OCI-LY7 (cell line): ENCODE measurements around the gene ARF5.

Experiments used
- EZH2phosphoT487 ChIP-seq: fragments of 200-600 bp; sonication (generic); IDR thresholded peaks from 2 replicates; pipeline ENCODE4 v1.6.1; 2018; ENCODE audit warnings: low read depth, borderline replicate concordance, mild to moderate bottlenecking, mixed run types, antibody characterized with exemption, low read length, moderate library complexity, mixed read lengths
- TF ChIP-seq, protein P1 (sequence below): fragments of 200-600 bp; sonication (generic); conservative IDR thresholded peaks from 2 replicates; pipeline ENCODE4 v1.5.1; 2014; ENCODE audit warnings: mild to moderate bottlenecking, antibody characterized with exemption, low read length, moderate library complexity, mixed read lengths

DNA sequence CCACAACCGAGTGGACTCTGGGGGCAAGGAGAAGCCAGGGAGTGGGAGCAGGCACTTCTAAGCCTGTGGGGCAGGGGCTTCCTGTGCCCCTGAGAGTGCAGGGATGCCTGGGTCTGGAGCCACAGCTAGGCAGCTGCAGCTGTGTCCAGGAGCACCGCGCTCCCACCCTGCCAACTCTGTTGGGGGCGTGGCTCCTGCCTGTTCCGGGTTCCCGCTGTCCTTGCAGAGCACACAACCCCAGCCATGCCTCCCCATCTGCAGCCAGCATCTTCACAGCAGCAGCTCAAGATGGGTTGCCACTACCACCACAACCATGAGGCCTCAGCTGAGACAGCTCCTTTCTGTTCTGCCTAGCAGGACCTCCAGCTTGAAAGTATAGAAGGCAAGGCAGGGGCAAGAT lies 21.1 kb downstream of the ARF5 start:
- TF ChIP-seq, protein P1, sequence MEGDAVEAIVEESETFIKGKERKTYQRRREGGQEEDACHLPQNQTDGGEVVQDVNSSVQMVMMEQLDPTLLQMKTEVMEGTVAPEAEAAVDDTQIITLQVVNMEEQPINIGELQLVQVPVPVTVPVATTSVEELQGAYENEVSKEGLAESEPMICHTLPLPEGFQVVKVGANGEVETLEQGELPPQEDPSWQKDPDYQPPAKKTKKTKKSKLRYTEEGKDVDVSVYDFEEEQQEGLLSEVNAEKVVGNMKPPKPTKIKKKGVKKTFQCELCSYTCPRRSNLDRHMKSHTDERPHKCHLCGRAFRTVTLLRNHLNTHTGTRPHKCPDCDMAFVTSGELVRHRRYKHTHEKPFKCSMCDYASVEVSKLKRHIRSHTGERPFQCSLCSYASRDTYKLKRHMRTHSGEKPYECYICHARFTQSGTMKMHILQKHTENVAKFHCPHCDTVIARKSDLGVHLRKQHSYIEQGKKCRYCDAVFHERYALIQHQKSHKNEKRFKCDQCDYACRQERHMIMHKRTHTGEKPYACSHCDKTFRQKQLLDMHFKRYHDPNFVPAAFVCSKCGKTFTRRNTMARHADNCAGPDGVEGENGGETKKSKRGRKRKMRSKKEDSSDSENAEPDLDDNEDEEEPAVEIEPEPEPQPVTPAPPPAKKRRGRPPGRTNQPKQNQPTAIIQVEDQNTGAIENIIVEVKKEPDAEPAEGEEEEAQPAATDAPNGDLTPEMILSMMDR = no peak
- no peak for TF ChIP-seq EZH2phosphoT487
